DND-41 (cell line): ENCODE data around the gene GPAT3.

Experiments used
- EZH2 ChIP-seq: IDR thresholded peaks from 3 replicates; pipeline ENCODE4 v1.6.1; 2012; ENCODE audit warnings: borderline replicate concordance, low read depth, mild to moderate bottlenecking, moderate library complexity, low read length, inconsistent platforms; ENCODE audit not compliant: severe bottlenecking
- TF ChIP-seq, protein P1 (sequence below): IDR thresholded peaks from 2 replicates; pipeline ENCODE4 v1.5.1; 2012; ENCODE audit warnings: borderline replicate concordance, low read length, moderate library complexity, mild to moderate bottlenecking; ENCODE audit not compliant: poor library complexity, severe bottlenecking; ENCODE audit errors: extremely low read depth

GRCh38 chr4:83589279-83589678 is 53.4 kb downstream of the GPAT3 start:
- TF ChIP-seq, protein P1, sequence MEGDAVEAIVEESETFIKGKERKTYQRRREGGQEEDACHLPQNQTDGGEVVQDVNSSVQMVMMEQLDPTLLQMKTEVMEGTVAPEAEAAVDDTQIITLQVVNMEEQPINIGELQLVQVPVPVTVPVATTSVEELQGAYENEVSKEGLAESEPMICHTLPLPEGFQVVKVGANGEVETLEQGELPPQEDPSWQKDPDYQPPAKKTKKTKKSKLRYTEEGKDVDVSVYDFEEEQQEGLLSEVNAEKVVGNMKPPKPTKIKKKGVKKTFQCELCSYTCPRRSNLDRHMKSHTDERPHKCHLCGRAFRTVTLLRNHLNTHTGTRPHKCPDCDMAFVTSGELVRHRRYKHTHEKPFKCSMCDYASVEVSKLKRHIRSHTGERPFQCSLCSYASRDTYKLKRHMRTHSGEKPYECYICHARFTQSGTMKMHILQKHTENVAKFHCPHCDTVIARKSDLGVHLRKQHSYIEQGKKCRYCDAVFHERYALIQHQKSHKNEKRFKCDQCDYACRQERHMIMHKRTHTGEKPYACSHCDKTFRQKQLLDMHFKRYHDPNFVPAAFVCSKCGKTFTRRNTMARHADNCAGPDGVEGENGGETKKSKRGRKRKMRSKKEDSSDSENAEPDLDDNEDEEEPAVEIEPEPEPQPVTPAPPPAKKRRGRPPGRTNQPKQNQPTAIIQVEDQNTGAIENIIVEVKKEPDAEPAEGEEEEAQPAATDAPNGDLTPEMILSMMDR = no peak
- TF ChIP-seq EZH2 = no peak
